SK-N-SH (cell line): ENCODE measurements around the gene ENOX2. TPM values are rescaled to one million over a fixed set of nuclear protein-coding genes. Genes with fewer than 3 reads are reported as not detected.

Experiments used
- CTCF ChIA-PET: fragments of 300-600, 350-600 bp; formaldehyde crosslinking; extraction: SDS; loops from one replicate; lab custom pipeline; 2021; lab: Yijun Ruan, JAX
- POLR2A ChIA-PET: fragments of 350-600 bp; sonication (Branson Sonifier 250); formaldehyde crosslinking; extraction: SDS; loops from one replicate; lab custom pipeline; 2020; ENCODE audit warnings: antibody characterized with exemption, inconsistent platforms; lab: Yijun Ruan, JAX
- DNase-seq: peaks from one replicate; pipeline ENCODE4 v3.0.0; 2012
- H2AFZ ChIP-seq: fragments of 200-600 bp; sonication (generic); 2 replicates; pipeline ENCODE4 v1.8.1; 2016; ENCODE audit warnings: antibody characterized with exemption, mild to moderate bottlenecking, low read depth
- H3F3A ChIP-seq: fragments of 200-600 bp; sonication (generic); replicated peaks from 2 replicates; pipeline ENCODE3; 2016; ENCODE audit warnings: antibody characterized with exemption, mild to moderate bottlenecking; ENCODE audit not compliant: insufficient read depth
- H3K27ac ChIP-seq, 2 experiments: fragments of 200-500 bp in 1 of 2; fragments of 200-600 bp in 1 of 2; sonication (Bioruptor generic) in 1 of 2; sonication (generic), shearing (Covaris generic) in 1 of 2; 2 replicates each; pipeline versions ENCODE4 v1.5.1 to v1.6.1; 2014 to 2016; ENCODE audit warnings: low read depth in 2 of 2, inconsistent platforms in 1 of 2, low read length in 1 of 2, mild to moderate bottlenecking in 1 of 2, mixed read lengths in 1 of 2
- H3K27me3 ChIP-seq: fragments of 200-600 bp; sonication (generic), shearing (Covaris generic); 2 replicates; pipeline ENCODE4 v1.6.1; 2016; ENCODE audit warnings: mixed run types; ENCODE audit not compliant: insufficient read depth
- H3K36me3 ChIP-seq, 2 experiments: fragments of 200-500 bp in 1 of 2; fragments of 200-600 bp in 1 of 2; sonication (Bioruptor generic) in 1 of 2; sonication (generic) in 1 of 2; replicated peaks in 1 of 2; 2 replicates each; pipeline versions ENCODE3 to v1.5.1; 2014 to 2016; ENCODE audit warnings: low read length in 1 of 2, mild to moderate bottlenecking in 1 of 2; ENCODE audit not compliant: insufficient read depth in 2 of 2, control insufficient read depth in 1 of 2
- H3K4me1 ChIP-seq, 2 experiments: fragments of 200-500 bp in 1 of 2; fragments of 200-600 bp in 1 of 2; sonication (Bioruptor generic) in 1 of 2; sonication (generic), shearing (Covaris generic) in 1 of 2; 2 replicates each; pipeline versions ENCODE4 v1.5.1 to v1.6.1; 2014 to 2016; ENCODE audit warnings: low read depth in 1 of 2, low read length in 1 of 2, mixed run types in 1 of 2; ENCODE audit not compliant: insufficient read depth in 2 of 2, control insufficient read depth in 1 of 2
- H3K4me2 ChIP-seq: fragments of 200-600 bp; sonication (generic), shearing (Covaris generic); 2 replicates; pipeline ENCODE4 v1.6.1; 2017; ENCODE audit warnings: mixed run types
- H3K4me3 ChIP-seq, 2 experiments: fragments of 200-500 bp in 1 of 2; fragments of 200-600 bp in 1 of 2; sonication (Bioruptor generic) in 1 of 2; sonication (generic), shearing (Covaris generic) in 1 of 2; 2 replicates each; pipeline versions ENCODE4 v1.5.1 to v1.8.1; 2014 to 2016; ENCODE audit warnings: low read depth in 2 of 2, inconsistent platforms in 1 of 2, low read length in 1 of 2, mild to moderate bottlenecking in 1 of 2, mixed read lengths in 1 of 2, moderate library complexity in 1 of 2
- H3K79me2 ChIP-seq: fragments of 200-600 bp; sonication (generic); 2 replicates; pipeline ENCODE4 v1.8.1; 2017; ENCODE audit warnings: mild to moderate bottlenecking; ENCODE audit not compliant: insufficient read depth
- H3K9ac ChIP-seq: fragments of 200-600 bp; sonication (generic); 2 replicates; pipeline ENCODE4 v1.6.1; 2017; ENCODE audit warnings: mixed run types
- H3K9me2 ChIP-seq: fragments of 200-600 bp; sonication (generic); 2 replicates; pipeline ENCODE4 v1.6.1; 2017; ENCODE audit warnings: mixed run types
- H3K9me3 ChIP-seq: fragments of 200-600 bp; sonication (generic); 2 replicates; pipeline ENCODE4 v1.6.1; 2017; ENCODE audit warnings: mixed run types, mild to moderate bottlenecking, moderate library complexity
- H4K20me1 ChIP-seq: fragments of 200-600 bp; sonication (generic); 2 replicates; pipeline ENCODE4 v1.6.1; 2017; ENCODE audit warnings: mild to moderate bottlenecking, mixed run types; ENCODE audit not compliant: insufficient read depth
- EP300 ChIP-seq, 2 experiments: IDR thresholded peaks; 2 replicates each; pipeline versions ENCODE4 v1.4.0 to v1.6.1; 2012; ENCODE audit warnings: borderline replicate concordance in 1 of 2, low read depth in 1 of 2, low read length in 1 of 2
- FOSL2 ChIP-seq: IDR thresholded peaks from 2 replicates; pipeline ENCODE4 v1.4.0; 2012; ENCODE audit warnings: low read depth, mild to moderate bottlenecking, moderate library complexity, borderline replicate concordance
- GATA2 ChIP-seq: sonication (generic); formaldehyde crosslinking; IDR thresholded peaks from 2 replicates; pipeline ENCODE4 v1.5.0; 2020; ENCODE audit warnings: mild to moderate bottlenecking, missing genetic modification reagents
- JUND ChIP-seq: IDR thresholded peaks from 2 replicates; pipeline ENCODE4 v1.4.0; 2012
- RCOR1 ChIP-seq: fragments of 150-350 bp; IDR thresholded peaks from 2 replicates; pipeline ENCODE4 v1.6.1; 2017; ENCODE audit warnings: antibody characterized with exemption, low read length
- SIN3A ChIP-seq: IDR thresholded peaks from 2 replicates; pipeline ENCODE4 v1.6.1; 2012; ENCODE audit warnings: low read depth, mild to moderate bottlenecking, low read length, moderate library complexity, borderline replicate concordance
- TEAD4 ChIP-seq: IDR thresholded peaks from 2 replicates; pipeline ENCODE4 v1.4.0; 2012; ENCODE audit warnings: mild to moderate bottlenecking, borderline replicate concordance; ENCODE audit not compliant: insufficient read depth
- YY1 ChIP-seq: IDR thresholded peaks from 2 replicates; pipeline ENCODE4 v1.4.0; 2012; ENCODE audit warnings: low read depth, mild to moderate bottlenecking
- WGBS: methylation state at CpG from one replicate; pipeline ENCODE4 v1.1.6; 2017; ENCODE audit warnings: low lambda C conversion rate; 5-methylcytosine and 5-hydroxymethylcytosine counted together
- polyA plus RNA-seq, 3 experiments: library from polyadenylated mRNA; depleted of rRNA; stranded (reverse); fragments of >200 nt; gene quantifications; 2 replicates each; pipeline ENCODE4 v1.2.3, GENCODE V29; 2012
- TF ChIP-seq, protein P1 (sequence below): IDR thresholded peaks from 2 replicates; pipeline ENCODE4 v1.6.1; 2012; ENCODE audit warnings: mild to moderate bottlenecking, low read depth, low read length, moderate library complexity

ENOX2 gene
- polyA plus RNA-seq, 1 of the 3 experiments (the other 2 are of a cell fraction) = 8.8 TPM

DNA sequence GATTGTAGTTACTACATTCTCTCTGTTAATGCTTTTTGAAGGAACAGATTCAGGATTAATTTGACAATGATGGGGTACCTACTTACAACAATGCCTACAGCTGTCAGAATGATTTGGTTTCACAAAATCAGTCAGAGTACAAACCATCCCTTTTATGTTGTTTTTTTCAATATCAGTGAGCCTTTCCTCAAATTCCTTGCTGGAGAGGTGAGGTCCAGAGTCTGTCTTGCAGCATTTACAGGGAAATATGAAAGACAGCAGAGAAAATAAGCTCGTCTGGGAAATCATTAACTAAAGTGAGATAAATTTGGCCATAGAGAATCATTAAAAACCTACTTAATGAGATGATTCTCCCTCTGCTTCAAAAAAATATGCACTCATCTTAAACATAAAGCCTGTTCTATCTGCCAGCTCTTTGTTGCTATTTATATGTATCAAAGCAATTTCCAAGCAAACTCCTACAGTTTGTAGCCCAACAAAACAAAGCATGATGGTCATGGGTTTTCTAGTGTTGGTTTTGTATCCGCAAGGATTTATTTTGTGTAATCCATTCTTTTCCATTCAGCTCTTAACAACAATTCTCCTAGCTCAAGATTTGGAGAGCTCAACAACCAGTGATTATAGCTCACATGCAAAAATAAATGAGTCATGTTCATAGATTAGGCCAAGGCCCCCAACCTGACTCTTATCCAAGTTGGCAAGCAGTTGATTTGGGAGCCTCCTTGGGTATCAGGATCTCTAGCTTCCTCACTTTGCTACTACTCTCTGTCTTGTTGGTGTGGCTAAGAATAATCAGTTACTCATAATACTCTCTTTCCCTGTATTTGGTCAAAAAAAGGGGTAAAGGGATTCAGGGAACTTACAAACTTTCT lies 222.6 kb downstream of the ENOX2 start:
- Histone ChIP-seq H3K4me2 (no peak overlapping the region), H3K4me3 (no peak overlapping the region), H3K9ac (no peak overlapping the region), H3K9me3 (no peaks in the 10 kb centered on the region), H3K9me2 (no peaks in the 10 kb centered on the region), H3K27ac (no peak overlapping the region), H3F3A (no peaks in the 10 kb centered on the region), H3K79me2 (no peaks in the 10 kb centered on the region), H2AFZ (no peak overlapping the region), H3K27me3 (no peaks in the 10 kb centered on the region), H3K4me1 (0 out of 4 replicates have a peak, but pooled peaks cover 0 to 6% of the 10 kb centered on the region in 2 experiments), H4K20me1 (no peaks in the 10 kb centered on the region), H3K36me3 (no peaks in the 10 kb centered on the region)
- DNase-seq = no peak
- POLR2A ChIA-PET = no interaction called here
- CTCF ChIA-PET = interaction anchor here (0.7 kb wide), 1 partner anchor 140 kb away, joined by 3 read pairs; no protein-coding TSS in a partner anchor
- TF ChIP-seq JUND (no peak), EP300 (IDR thresholded peaks at IDR 0.05; ENCODE audit: borderline replicate concordance in 1 of 2, low read depth in 1 of 2, low read length in 1 of 2) (no peak), FOSL2 (no peak), RCOR1 (no peak), GATA2 (CRISPR knock-in tag) (no peak)
- TF ChIP-seq, protein P1, sequence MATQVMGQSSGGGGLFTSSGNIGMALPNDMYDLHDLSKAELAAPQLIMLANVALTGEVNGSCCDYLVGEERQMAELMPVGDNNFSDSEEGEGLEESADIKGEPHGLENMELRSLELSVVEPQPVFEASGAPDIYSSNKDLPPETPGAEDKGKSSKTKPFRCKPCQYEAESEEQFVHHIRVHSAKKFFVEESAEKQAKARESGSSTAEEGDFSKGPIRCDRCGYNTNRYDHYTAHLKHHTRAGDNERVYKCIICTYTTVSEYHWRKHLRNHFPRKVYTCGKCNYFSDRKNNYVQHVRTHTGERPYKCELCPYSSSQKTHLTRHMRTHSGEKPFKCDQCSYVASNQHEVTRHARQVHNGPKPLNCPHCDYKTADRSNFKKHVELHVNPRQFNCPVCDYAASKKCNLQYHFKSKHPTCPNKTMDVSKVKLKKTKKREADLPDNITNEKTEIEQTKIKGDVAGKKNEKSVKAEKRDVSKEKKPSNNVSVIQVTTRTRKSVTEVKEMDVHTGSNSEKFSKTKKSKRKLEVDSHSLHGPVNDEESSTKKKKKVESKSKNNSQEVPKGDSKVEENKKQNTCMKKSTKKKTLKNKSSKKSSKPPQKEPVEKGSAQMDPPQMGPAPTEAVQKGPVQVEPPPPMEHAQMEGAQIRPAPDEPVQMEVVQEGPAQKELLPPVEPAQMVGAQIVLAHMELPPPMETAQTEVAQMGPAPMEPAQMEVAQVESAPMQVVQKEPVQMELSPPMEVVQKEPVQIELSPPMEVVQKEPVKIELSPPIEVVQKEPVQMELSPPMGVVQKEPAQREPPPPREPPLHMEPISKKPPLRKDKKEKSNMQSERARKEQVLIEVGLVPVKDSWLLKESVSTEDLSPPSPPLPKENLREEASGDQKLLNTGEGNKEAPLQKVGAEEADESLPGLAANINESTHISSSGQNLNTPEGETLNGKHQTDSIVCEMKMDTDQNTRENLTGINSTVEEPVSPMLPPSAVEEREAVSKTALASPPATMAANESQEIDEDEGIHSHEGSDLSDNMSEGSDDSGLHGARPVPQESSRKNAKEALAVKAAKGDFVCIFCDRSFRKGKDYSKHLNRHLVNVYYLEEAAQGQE = no peak
- WGBS = 54% methylated on average over 2 of the region's 2 CpGs

DNA sequence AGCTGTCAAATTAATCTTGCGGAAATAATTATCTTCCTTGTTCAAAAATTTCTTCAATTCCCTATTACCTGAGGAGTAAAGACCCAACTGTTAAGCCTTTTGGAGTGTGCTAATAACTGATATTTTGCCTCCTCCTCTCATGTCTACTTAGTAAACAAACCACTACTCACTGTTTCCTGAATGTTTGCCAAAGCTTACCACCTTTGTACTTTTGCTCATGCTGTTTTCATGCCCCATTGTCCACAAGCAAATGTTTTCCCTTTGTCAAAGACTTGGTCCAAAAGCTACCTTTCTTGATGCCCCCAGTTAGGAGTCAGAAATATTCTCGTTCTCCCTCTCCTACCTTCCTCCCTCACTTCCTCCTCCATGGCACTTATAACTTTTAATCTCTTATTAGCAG lies 226.1 kb downstream of the ENOX2 start:
- CTCF ChIA-PET = no interaction called here
- POLR2A ChIA-PET = no interaction called here
- no peaks in the 10 kb centered on the region for H4K20me1 ChIP-seq
- no peak overlapping the region for H3K9ac ChIP-seq
- H3K27me3 ChIP-seq = no peaks in the 10 kb centered on the region
- DNase-seq = no peak
- H3K9me3 ChIP-seq = 0 out of 2 replicates have a peak, but pooled peaks cover 5% of the 10 kb centered on the region
- H3F3A ChIP-seq = no peaks in the 10 kb centered on the region
- H3K9me2 ChIP-seq = no peaks in the 10 kb centered on the region
- H3K4me1 ChIP-seq = no peaks in the 10 kb centered on the region
- H3K36me3 ChIP-seq = no peaks in the 10 kb centered on the region
- 48% methylated on average over 2 of the region's 2 CpGs for WGBS
- no peak overlapping the region for H3K4me3 ChIP-seq
- H2AFZ ChIP-seq = no peak overlapping the region
- H3K4me2 ChIP-seq = no peak overlapping the region
- TF ChIP-seq GATA2 (CRISPR knock-in tag) = no peak
- no peak for TF ChIP-seq SIN3A
- TF ChIP-seq TEAD4 = no peak
- no peak for TF ChIP-seq JUND
- no peak for TF ChIP-seq YY1
- H3K79me2 ChIP-seq = no peaks in the 10 kb centered on the region
- H3K27ac ChIP-seq = no peak overlapping the region
